Stimulated activated CD4-positive, alpha-beta T cell treated with anti-CD3 and anti-CD28 coated beads, Interleukin-15, amount 100 ng/mL, for 1 hour (primary cell): ENCODE data around the gene SP2.

Experiments
- DNase-seq, 2 donors: peaks; one replicate each; pipeline ENCODE4 v3.0.0-alpha.2; 2020; ENCODE audit warnings: low read depth in 1 of 2, low spot score in 1 of 2

The SP2 gene

GRCh38 chr17:47895856-47896671 is at the start of gene SP2:
Gene SP2, plus strand, starts transcription at chr17:47896236. Its CDS starts 51 bp downstream, at chr17:47896287.
- DNase-seq: peak; percentile 93 to 99

- DNase-seq: no peak
Measured at GRCh38 chr17:47846716-47847340, 49.2 kb upstream of the SP2 start.

GRCh38 chr17:47847341-47848197 is 48.5 kb upstream of the SP2 start:
- DNase-seq: no peak

- no peak for DNase-seq
Measured at GRCh38 chr17:47848198-47848513, 47.9 kb upstream of the SP2 start.

GRCh38 chr17:47850373-47850691 is 45.7 kb upstream of the SP2 start:
- DNase-seq: no peak

- DNase-seq: peak; percentile 47 to 55
Measured at GRCh38 chr17:47850692-47851573, 45.1 kb upstream of the SP2 start, which contains the start of gene SP6. Gene SP6, minus strand, starts transcription at chr17:47851163. Its CDS starts 2,734 bp downstream, at chr17:47848429.

GRCh38 chr17:47851764-47852112 is 44.3 kb upstream of the SP2 start:
- DNase-seq: no peak

GRCh38 chr17:47852113-47852949 is 43.7 kb upstream of the SP2 start:
- no peak for DNase-seq

- DNase-seq: no peak
Measured at GRCh38 chr17:47853616-47854015, 42.4 kb upstream of the SP2 start.

- no peak for DNase-seq
Measured at GRCh38 chr17:47855737-47856136, 40.3 kb upstream of the SP2 start.

- DNase-seq: no peak
Measured at GRCh38 chr17:47856830-47857229, 39.2 kb upstream of the SP2 start.

GRCh38 chr17:47857551-47858455 is 38.2 kb upstream of the SP2 start:
- DNase-seq: no peak

- no peak for DNase-seq
Measured at GRCh38 chr17:47860386-47860785, 35.6 kb upstream of the SP2 start.

GRCh38 chr17:47862621-47863440 is 33.2 kb upstream of the SP2 start:
- no peak for DNase-seq

- no peak for DNase-seq
Measured at GRCh38 chr17:47864791-47865216, 31.2 kb upstream of the SP2 start.

GRCh38 chr17:47866941-47867340 is 29.1 kb upstream of the SP2 start:
- no peak for DNase-seq

- DNase-seq: no peak
Measured at GRCh38 chr17:47867813-47868533, 28.1 kb upstream of the SP2 start.

GRCh38 chr17:47869114-47869513 is 26.9 kb upstream of the SP2 start:
- no peak for DNase-seq
